Stimulated activated CD4-positive, alpha-beta T cell treated with anti-CD3 and anti-CD28 coated beads, Interleukin-12 subunit alpha, Interleukin-12 subunit beta, amount 100 ng/mL, for 4 hours (primary cell): ENCODE measurements around the gene EVA1C.
"Not testable (repeated sequence)": the region's sequence is repeated elsewhere in the genome, so short reads cannot be mapped to it uniquely, and the experiment has no call there.

ENCODE experiments used
- DNase-seq: peaks from one replicate; pipeline ENCODE4 v3.0.0-alpha.2; 2020

Gene EVA1C

DNA sequence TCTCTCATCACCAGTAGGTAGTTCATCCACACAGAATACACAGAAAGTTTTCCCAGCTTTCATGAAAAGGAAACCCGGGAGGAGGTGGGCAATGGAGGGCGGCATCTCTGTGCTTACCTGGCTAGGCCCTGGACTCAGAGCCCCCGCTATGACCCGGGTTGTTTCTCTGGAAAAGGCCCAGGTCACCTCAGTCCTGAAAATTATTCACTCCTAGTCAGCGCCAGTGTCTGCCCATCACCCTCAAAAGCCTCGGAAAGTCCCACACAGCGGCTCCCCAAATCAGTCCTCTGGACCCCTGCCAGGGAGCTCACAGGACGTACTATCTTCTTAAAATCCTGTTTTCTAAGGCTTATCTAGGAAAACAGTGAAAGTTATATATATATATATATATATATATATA, 121.6 kb downstream of the EVA1C start:
- DNase-seq, result no peak

DNA sequence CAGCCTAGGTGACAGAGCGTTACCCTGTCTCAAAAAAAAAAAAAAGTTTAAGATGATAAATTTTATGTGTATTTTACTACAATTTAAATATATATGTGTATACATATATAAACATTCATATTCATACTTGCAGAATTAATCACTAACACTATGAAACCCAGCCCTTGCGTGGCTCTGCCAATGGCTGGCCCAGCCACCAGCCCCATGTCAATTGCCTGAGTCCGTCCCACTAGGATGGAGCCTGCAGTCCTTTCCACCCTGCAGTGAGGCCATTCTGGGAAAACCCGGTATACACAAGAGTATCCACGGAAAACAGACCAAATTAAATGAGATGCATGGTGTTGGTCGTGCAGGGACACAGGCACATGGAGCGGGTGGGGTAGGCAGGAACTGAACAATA, 123.1 kb downstream of the EVA1C start:
- DNase-seq, result no peak

DNA sequence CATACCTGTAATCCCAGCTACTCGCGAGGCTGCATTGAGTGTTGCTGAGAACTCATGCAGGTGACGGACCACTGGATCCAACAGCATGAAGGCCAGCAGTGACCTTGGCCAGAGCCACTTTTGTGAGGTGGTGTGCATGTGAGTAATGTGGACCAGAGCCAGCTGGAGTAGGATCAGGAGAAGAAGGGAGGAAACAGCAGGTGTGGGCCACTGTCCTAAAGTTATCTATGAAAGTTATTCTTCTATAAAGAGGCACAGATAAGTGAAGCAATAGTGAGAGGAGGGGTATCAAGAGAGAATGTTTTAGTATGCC, 125.0 kb downstream of the EVA1C start:
- no peak for DNase-seq

- DNase-seq, result no peak
Observed at GRCh38 chr21:32538147-32538792, 125.8 kb downstream of the EVA1C start.

GRCh38 chr21:32539378-32539777, 126.9 kb downstream of the EVA1C start:
- no peak for DNase-seq

DNA sequence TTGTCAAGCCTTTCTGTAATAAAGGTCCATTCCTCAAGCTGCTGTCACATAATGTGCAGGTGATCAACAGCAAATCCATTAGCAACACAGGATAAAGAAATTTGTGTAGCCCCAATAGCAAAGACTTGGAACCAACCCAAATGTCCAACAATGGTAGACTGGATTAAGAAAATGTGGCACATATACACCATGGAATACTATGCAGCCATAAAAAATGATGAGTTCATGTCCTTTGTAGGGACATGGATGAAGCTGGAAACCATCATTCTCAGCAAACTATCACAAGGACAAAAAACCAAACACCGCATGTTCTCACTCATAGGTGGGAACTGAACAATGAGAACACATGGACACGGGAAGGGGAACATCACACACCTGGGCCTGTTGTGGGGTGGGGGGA, 130.6 kb downstream of the EVA1C start:
- DNase-seq, result not testable (repeated sequence)

DNA sequence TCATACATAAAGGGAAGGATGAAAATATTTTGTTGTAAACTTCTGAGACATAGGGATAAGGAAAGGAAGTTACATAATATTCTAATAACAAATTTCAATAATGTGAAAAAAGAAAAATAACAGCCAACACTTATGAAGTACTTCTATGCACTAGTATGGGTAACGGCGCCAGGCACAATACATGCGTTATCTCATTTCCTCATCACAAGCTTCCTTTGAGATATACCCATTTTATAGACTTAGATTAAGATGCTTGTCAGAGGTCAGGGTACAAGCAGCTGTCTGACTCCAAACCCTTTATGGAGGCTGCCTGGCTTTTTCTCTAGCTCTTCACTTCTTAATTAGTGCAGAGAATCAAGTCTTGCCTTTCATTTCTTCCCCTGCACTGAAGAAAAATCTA, 131.5 kb downstream of the EVA1C start:
- DNase-seq, result no peak

- no peak for DNase-seq
Observed at GRCh38 chr21:32544697-32545096, 132.2 kb downstream of the EVA1C start.

- no peak for DNase-seq
Observed at GRCh38 chr21:32545948-32546441, 133.5 kb downstream of the EVA1C start.

GRCh38 chr21:32547018-32547417, 134.5 kb downstream of the EVA1C start:
- no peak for DNase-seq

DNA sequence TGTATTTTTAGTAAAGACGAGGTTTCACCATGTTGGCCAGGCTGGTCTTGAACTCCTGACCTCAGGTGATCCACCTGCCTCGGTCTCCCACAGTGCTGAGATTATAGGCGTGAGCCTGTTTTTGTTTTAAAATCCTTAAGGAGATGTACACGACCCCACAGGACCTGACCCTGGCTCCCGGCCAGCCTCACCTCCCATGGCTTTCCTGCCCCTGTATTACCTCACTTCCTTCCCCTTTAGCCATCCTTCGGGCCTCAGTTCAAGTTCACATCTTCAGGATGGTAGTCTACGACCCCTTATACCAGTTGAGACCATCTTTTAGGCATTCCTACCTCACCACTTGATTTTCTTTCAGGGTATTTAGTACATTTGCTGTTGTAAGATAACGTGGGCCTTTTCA, 136.5 kb downstream of the EVA1C start:
- no peak for DNase-seq

DNA sequence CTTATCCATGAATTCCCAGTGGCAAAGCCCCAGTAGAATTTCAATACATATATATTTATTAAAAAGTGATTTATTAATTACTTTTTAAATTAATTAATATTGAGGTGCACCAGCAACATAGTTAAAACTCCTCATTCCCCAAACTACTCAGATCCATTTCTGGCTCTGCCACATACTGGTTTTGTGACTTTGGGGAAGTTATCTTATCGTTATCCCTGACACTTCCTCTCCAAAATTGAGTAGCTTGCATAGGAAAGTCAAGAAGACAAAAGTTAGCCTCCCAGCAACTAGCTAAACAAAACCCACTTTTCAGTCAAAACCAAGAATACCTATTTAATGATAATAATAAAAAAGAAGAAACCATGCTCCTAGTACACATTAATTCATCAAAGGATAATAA, 136.9 kb downstream of the EVA1C start:
- DNase-seq, result no peak

DNA sequence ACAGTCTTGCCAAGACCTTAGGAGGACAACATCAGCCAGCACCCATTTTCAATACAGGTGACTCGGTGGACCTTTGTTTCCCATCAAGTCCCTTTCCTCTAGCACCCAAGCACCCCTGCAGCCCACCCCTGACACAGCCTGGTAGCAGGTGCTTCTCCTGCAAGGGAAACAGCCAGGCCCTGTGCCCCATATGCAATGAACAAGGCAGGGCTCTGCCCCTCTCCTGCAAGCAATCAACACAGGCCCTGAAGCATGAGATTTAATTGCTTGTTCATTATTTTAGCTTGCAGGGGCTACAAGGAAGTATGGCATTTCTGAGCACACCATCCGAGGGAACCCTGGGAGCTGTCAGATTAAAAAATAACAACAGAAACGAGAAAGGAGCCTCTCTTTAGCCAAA, 137.4 kb downstream of the EVA1C start:
- no peak for DNase-seq

DNA sequence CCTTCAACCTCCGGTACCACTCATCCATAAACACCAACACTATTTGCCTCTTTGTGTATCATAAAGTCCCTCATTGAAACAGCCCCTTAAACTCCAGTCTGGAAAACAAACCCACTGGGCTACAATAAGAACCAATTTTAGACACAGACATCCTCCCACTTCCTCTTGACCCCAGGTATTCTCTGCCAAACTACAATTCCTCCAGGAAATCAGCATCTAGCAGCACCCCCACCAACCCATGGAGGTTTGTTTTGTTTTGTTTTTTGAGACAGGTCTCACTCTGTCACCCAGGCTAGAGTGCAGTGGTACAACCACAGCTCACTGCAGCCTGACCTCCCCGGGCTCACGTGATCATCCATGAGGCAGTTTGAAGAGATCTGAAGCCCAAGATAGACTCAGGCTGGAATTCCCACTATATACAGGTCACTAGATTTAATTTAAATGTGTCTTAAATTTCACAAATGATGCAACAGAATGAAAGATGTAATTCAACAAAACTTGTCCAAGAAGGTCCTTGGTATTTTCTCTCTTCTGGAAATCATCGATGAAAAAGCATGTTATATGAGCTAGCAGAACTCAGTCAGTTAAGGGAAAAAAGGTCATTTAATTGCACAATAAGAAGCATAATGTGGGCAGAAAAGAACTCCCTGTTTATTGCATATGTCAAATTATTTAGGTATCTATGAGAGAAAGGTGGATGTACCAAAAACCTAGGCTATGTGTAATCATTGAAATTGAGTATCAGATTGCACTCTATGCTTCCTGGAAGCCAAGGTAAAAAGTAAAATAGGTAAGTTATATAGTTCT, 142.5 kb downstream of the EVA1C start:
- DNase-seq, result no peak

- no peak for DNase-seq
Observed at GRCh38 chr21:32558106-32558505, 145.6 kb downstream of the EVA1C start.

DNA sequence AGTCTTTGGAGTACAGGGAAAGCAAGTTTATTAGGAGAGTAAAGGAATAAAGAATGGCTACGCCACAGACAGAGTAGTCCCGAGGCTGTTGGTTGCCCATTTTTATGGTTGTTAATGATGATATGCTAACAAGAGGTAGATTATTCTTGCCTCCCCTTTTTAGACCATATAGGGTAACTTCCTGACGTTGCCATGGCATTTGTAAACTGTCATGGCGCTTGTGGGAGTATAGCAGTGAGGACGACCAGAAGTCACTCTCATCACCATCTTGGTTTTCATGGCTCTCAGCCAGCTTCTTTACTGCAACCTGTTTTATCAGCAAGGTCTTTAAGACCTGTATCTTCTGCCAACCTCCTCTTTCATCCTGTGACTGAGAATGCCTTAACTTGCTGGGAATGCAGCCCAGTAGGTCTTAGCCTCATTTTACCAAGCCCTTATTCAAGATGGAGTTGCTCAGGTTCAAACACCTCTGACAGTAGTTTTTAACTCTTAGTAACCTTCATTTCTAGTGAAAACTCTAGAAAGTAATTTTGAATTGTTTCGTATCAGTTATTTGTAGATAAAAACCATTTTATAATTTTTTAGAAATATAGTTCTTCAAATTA, 146.6 kb downstream of the EVA1C start:
- DNase-seq, result no peak

GRCh38 chr21:32560896-32561295, 148.4 kb downstream of the EVA1C start:
- no peak for DNase-seq

DNA sequence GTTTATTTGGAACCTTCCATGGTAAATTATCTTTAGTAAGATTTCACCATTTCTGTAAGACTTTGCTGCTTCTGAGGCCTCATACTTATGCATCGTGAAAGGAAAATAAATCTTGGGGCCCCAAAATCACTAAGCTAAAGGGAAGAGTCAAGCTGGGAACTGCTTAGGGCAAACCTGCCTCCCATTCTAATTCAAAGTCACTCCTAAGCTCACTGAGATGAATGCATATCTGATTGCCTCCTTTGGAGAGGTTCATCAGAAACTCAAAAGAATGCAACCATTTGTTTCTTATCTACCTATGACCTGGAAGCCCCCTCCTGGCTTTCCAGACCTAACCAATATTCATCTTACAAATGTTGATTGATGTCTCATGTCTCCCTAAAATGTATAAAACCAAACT, 149.0 kb downstream of the EVA1C start:
- DNase-seq, result not testable (repeated sequence)

DNA sequence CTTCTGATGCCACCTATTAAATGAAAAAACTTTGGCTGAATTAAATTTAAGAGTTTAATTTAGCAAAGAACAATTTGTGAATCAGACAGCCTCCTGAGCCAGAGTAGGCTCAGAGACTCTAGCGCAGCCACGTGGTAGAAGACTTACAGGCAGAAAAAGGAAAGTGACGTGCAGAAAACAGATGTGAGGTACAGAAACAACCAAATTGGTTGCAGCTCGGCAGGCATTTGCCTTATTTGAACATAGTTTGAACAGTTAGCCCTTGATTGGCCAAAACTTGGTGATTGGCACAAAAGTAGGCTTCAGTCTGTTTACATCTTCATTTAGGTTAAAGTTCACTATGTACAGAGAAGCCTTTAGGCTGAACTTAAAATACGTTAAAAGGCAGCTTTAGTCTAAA, 149.9 kb downstream of the EVA1C start:
- no peak for DNase-seq

GRCh38 chr21:32562915-32563314, 150.4 kb downstream of the EVA1C start:
- no peak for DNase-seq
